Left hindlimb (tissue), 1 donor: ENCODE measurements around the gene BRD8.

Experiments used
- DNase-seq: peaks from one replicate; pipeline ENCODE4 v3.0.0-alpha.2; 2018

BRD8 gene

GRCh38 chr5:138095100-138095907 lies 83.1 kb downstream of the BRD8 start:
- no peak for DNase-seq

DNA sequence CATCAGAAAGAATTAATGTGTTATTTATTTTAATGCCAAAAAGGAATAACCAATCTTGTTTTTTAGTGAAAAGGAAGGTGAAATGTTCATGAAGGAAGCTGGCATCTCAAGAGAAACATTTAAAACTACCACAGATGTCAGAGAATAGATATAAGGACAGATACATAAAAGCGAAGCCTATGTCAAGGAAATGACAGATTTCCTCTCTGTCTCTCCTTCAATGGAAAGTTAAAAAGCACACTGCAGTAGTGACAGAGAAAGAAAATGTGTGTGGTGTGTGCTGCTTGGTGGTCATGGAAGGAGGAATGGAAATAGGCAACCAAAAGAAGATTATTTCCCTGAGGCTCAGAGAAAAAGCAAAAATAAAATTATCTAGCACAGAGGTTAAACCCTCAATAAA lies 85.4 kb downstream of the BRD8 start:
- no peak for DNase-seq

DNA sequence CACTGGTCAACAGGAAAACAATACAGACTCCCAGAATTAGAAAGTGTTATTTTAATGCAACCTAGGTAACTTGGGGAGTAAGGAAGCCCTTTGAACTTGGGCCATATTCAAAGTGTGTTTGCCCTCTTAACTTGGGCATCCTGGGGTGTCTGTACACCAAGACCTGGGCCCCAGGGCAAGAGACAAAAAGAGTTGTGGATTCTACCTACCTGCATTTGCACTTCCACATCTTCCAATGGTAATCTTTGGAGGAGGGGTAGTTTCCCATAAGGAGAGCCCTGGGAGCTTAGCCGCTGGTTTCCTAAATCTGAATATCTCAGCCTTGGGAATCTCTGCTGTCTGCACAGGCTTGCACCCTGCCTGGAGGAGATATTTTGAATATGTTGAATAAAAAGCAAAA lies 86.1 kb downstream of the BRD8 start:
- DNase-seq: no peak

DNA sequence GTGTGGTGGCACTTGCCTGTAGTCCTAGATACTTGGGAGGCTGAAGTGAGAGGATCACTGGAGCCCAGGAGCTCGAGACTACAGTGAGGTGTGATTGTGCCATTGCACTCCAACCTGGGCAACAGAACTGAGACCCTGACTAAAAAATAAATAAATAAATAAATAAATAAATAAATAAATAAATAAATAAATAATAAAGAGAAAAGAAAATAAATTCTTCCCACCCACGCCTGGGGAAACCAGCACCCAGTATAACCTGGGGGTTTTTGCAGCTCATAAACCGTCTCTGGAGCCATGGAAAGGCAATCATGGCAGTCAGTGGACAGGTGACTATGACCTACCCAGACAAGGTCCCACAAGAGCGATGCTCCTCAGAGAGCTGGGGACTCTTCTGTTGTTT lies 86.7 kb downstream of the BRD8 start:
- no peak for DNase-seq
